Activated T-cell treated with anti-CD3 and anti-CD28 coated beads, Interleukin-2, amount 50 U/mL, for 48 hours (primary cell): ENCODE measurements around the gene NFIA.

Source experiments
- DNase-seq, 2 experiments: peaks; one replicate each; pipeline ENCODE4 v3.0.0-alpha.2; 2020

Gene NFIA

GRCh38 chr1:61225478-61225877 is 143.1 kb downstream of the NFIA start:
- no peak for DNase-seq

- DNase-seq, result no peak
Measured at GRCh38 chr1:61226791-61227567, 144.6 kb downstream of the NFIA start.

- no peak for DNase-seq
Measured at GRCh38 chr1:61227857-61228550, 145.6 kb downstream of the NFIA start.

GRCh38 chr1:61230523-61230922 is 148.2 kb downstream of the NFIA start:
- no peak for DNase-seq

- no peak for DNase-seq
Measured at GRCh38 chr1:61231795-61232194, 149.4 kb downstream of the NFIA start.

- DNase-seq, result no peak
Measured at GRCh38 chr1:61233121-61233660, 150.8 kb downstream of the NFIA start.

GRCh38 chr1:61234587-61234919 is 152.2 kb downstream of the NFIA start:
- no peak for DNase-seq

GRCh38 chr1:61237147-61237546 is 154.8 kb downstream of the NFIA start:
- DNase-seq, result no peak

GRCh38 chr1:61237659-61238358 is 155.4 kb downstream of the NFIA start:
- no peak for DNase-seq

- no peak for DNase-seq
Measured at GRCh38 chr1:61238359-61238665, 156.0 kb downstream of the NFIA start.

- DNase-seq, result no peak
Measured at GRCh38 chr1:61240878-61241277, 158.5 kb downstream of the NFIA start.

- no peak for DNase-seq
Measured at GRCh38 chr1:61241411-61241838, 159.1 kb downstream of the NFIA start.

- DNase-seq, result no peak
Measured at GRCh38 chr1:61241973-61242381, 159.6 kb downstream of the NFIA start.

- no peak for DNase-seq
Measured at GRCh38 chr1:61244114-61244513, 161.8 kb downstream of the NFIA start.

- DNase-seq, result no peak
Measured at GRCh38 chr1:61245696-61246400, 163.5 kb downstream of the NFIA start.

- DNase-seq, result no peak
Measured at GRCh38 chr1:61247051-61247825, 164.9 kb downstream of the NFIA start.

GRCh38 chr1:61247881-61248752 is 165.8 kb downstream of the NFIA start:
- DNase-seq, result no peak

GRCh38 chr1:61250933-61251332 is 168.6 kb downstream of the NFIA start:
- no peak for DNase-seq

GRCh38 chr1:61253059-61253735 is 170.8 kb downstream of the NFIA start:
- DNase-seq, result no peak

- no peak for DNase-seq
Measured at GRCh38 chr1:61253912-61254633, 171.7 kb downstream of the NFIA start.
